Gastrocnemius medialis (tissue), 4 donors: ENCODE data around the gene PXN. TPM values are rescaled to one million over a fixed set of nuclear protein-coding genes. Genes with fewer than 3 reads are reported as not detected.

Source experiments
- ATAC-seq, 2 donors: fragments of 150-250 bp; one replicate each; pipeline ENCODE4 v1.9.1; 2016
- DNase-seq, 2 donors: peaks; one replicate each; pipeline ENCODE4 v3.0.0-alpha.2; 2019
- H3K27ac ChIP-seq, 4 donors: fragments of 200-600 bp; sonication (generic); 1 replicate in 1 of 4; 2 replicates in 3 of 4; pipeline ENCODE4 v1.5.1; 2016 to 2018; ENCODE audit warnings: mild to moderate bottlenecking in 2 of 4, moderate library complexity in 1 of 4
- H3K27me3 ChIP-seq, 3 donors: fragments of 200-600 bp; sonication (generic) in 2 of 3; 1 replicate in 1 of 3; 2 replicates in 2 of 3; pipeline versions ENCODE4 v1.5.1 to v1.6.0; 2016 to 2019; ENCODE audit warnings: mild to moderate bottlenecking in 1 of 3, moderate library complexity in 1 of 3
- H3K36me3 ChIP-seq, 2 donors: fragments of 200-600 bp; sonication (generic) in 1 of 2; one replicate each; pipeline ENCODE4 v1.5.1; 2017 to 2018
- H3K4me1 ChIP-seq, 2 donors: fragments of 200-600 bp; sonication (generic) in 1 of 2; one replicate each; pipeline ENCODE4 v1.5.1; 2016 to 2017; ENCODE audit warnings: mild to moderate bottlenecking in 2 of 2
- H3K4me3 ChIP-seq, 4 donors: fragments of 200-600 bp; sonication (generic) in 3 of 4; 1 replicate in 1 of 4; 2 replicates in 3 of 4; pipeline ENCODE4 v1.5.1; 2016 to 2019; ENCODE audit warnings: mild to moderate bottlenecking in 2 of 4
- H3K9me3 ChIP-seq, 3 donors: fragments of 200-600 bp; sonication (generic) in 2 of 3; 1 replicate in 1 of 3; 2 replicates in 2 of 3; pipeline ENCODE4 v1.5.1; 2016 to 2019
- CTCF ChIP-seq, 5 experiments: fragments of 450-650 bp in 3 of 5; fragments of 200-600 bp in 2 of 5; sonication (generic) in 2 of 5; IDR thresholded peaks in 4 of 5; conservative IDR thresholded peaks in 1 of 5; 1 replicate in 4 of 5; 2 replicates in 1 of 5; pipeline ENCODE4 v1.5.1; 2016 to 2019; ENCODE audit warnings: antibody characterized with exemption in 5 of 5, mild to moderate bottlenecking in 3 of 5, moderate library complexity in 3 of 5
- POLR2A ChIP-seq, 2 donors: fragments of 450-650 bp; IDR thresholded peaks; one replicate each; pipeline ENCODE4 v1.6.1; 2017; ENCODE audit warnings: antibody characterized with exemption in 2 of 2, mild to moderate bottlenecking in 2 of 2, moderate library complexity in 2 of 2
- in situ Hi-C, 4 donors: fragments of 200-750 bp; cut with MboI; loops; one replicate each; pipeline versions ENCODE4 v1.15.0 to v1.8.0; 2017; ENCODE audit warnings: low sequenced_read_pairs in 4 of 4
- intact Hi-C: fragments of 100-400 bp; cut with DNase I; formaldehyde crosslinking; loops from one replicate; pipeline ENCODE4 v1.15.1; 2023; ENCODE audit warnings: low total_unique reads
- total RNA-seq, 4 donors: library from RNA; depleted of rRNA; stranded (reverse); fragments of >200 nt; gene quantifications; one replicate each; pipeline versions ENCODE4 v1.1.0 to v1.2.3, GENCODE V29; 2016

The PXN gene
- total RNA-seq, 4 donors from 2014 or later, result 48.8 to 102 (median 77.9) TPM

- no peak for DNase-seq
- H3K36me3 ChIP-seq, result no peaks in the 10 kb centered on the region
- no peak for ATAC-seq
- intact Hi-C loops (no loop called here), in situ Hi-C loops (no loop called here)
- no peak overlapping the region for H3K4me3 ChIP-seq
- no peak overlapping the region for H3K27ac ChIP-seq
- no peaks in the 10 kb centered on the region for H3K4me1 ChIP-seq
- TF ChIP-seq POLR2A (IDR thresholded peaks at IDR 0.05) (no peak), CTCF (IDR thresholded peaks at IDR 0.05 in 4 of 5, conservative IDR thresholded peaks at IDR 0.05 in 1 of 5) (no peak)
- no peaks in the 10 kb centered on the region for H3K9me3 ChIP-seq
- H3K27me3 ChIP-seq, result no peaks in the 10 kb centered on the region
Measured at GRCh38 chr12:120284381-120284780, 18.9 kb upstream of the PXN start.

- Histone ChIP-seq H3K36me3 (no peaks in the 10 kb centered on the region), H3K9me3 (no peaks in the 10 kb centered on the region)
Measured at GRCh38 chr12:120283318-120283717, 17.8 kb upstream of the PXN start.

GRCh38 chr12:120278137-120279069 is 12.9 kb upstream of the PXN start:
- no peak overlapping the region for H3K4me3 ChIP-seq
- no peaks in the 10 kb centered on the region for H3K9me3 ChIP-seq
- in situ Hi-C loops, result no loop called here
- intact Hi-C loops, result no loop called here
- no peaks in the 10 kb centered on the region for H3K36me3 ChIP-seq
- ATAC-seq (no peak), DNase-seq (no peak)
- no peak overlapping the region for H3K27ac ChIP-seq
- H3K27me3 ChIP-seq, result no peaks in the 10 kb centered on the region
- no peaks in the 10 kb centered on the region for H3K4me1 ChIP-seq
- TF ChIP-seq CTCF (IDR thresholded peaks at IDR 0.05 in 4 of 5, conservative IDR thresholded peaks at IDR 0.05 in 1 of 5) (no peak), POLR2A (IDR thresholded peaks at IDR 0.05) (no peak)

More at GRCh38 chr12:120283318-120283717, 17.8 kb upstream of the PXN start:
- TF ChIP-seq CTCF (IDR thresholded peaks at IDR 0.05 in 4 of 5, conservative IDR thresholded peaks at IDR 0.05 in 1 of 5) (no peak), POLR2A (IDR thresholded peaks at IDR 0.05) (no peak)
- Histone ChIP-seq H3K27me3 (no peaks in the 10 kb centered on the region), H3K4me3 (no peak overlapping the region), H3K27ac (no peak overlapping the region), H3K4me1 (no peaks in the 10 kb centered on the region)
- in situ Hi-C loops, result no loop called here
- no peak for ATAC-seq
- DNase-seq, result no peak
- intact Hi-C loops, result no loop called here

- Histone ChIP-seq H3K27me3 (no peaks in the 10 kb centered on the region), H3K4me3 (no peak overlapping the region), H3K36me3 (no peaks in the 10 kb centered on the region), H3K4me1 (no peaks in the 10 kb centered on the region), H3K27ac (no peak overlapping the region), H3K9me3 (no peaks in the 10 kb centered on the region)
- intact Hi-C loops (no loop called here), in situ Hi-C loops (no loop called here)
- ATAC-seq (no peak), DNase-seq (no peak)
- TF ChIP-seq CTCF (IDR thresholded peaks at IDR 0.05 in 4 of 5, conservative IDR thresholded peaks at IDR 0.05 in 1 of 5) (no peak), POLR2A (IDR thresholded peaks at IDR 0.05) (no peak)
Measured at GRCh38 chr12:120276734-120277133, 11.2 kb upstream of the PXN start.
